ENCODE data around the gene TIAM2.

DNA sequence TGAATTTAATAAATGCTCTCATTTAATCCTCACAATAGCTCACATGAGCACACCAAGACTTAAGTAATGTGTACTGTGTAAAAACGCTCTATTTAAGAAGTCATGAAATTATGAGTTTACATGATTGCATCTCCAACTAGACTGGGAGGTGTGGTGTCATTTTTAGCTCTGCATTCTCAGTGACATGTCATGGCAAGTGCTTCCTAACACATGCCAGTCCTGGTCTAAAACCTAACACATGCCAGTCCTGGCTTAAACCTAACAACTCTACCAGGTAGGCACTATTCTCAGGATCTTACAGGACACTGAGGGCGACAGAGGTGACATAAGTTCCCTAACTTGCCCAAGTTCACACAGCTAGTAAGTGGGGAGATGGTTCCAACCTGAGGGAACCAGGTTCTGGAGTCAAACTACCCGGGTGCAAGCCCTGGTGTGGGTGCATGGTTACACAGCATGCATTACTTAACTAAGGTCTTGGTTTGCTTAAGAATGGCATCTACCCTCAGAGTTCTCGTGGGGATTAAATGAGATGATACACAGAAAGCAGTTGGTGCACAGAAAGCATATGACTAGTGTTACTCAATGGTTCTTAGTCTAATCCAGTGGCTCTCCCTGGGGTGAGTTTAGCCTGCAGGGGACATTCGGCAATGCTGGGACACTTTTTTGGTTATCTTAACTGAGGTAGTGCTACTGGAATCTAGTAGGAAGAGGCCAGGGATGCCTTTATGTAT lies 283.4 kb downstream of the TIAM2 start:
- TF ChIP-seq SREBF2 (IDR thresholded peaks at IDR 0.05; ENCODE audit: low read length) (no peak), EZH2 (IDR thresholded peaks at IDR 0.05; ENCODE audit: borderline replicate concordance, control insufficient read depth, low read depth, low read length) (no peak), POLR2A (IDR thresholded peaks at IDR 0.05; ENCODE audit: low read depth, low read length) (no peak), MTA2 (IDR thresholded peaks at IDR 0.05; ENCODE audit: low read depth) (no peak), RAD21 (IDR thresholded peaks at IDR 0.05; ENCODE audit: insufficient read depth, low read depth, low read length) (no peak), BCLAF1 (IDR thresholded peaks at IDR 0.05) (no peak), MYC (IDR thresholded peaks at IDR 0.05; ENCODE audit: insufficient read depth, insufficient read length, insufficient replicate concordance, low read length, severe bottlenecking) (no peak)

Data from GM12878 (cell line).